Stimulated activated naive B cell treated with anti-CD40 and anti-IgM and Interleukin-4, amounts not matched to agents 10 μg/mL and 1 μg/mL and 100 μg/mL, for 72 hours (primary cell): ENCODE measurements around the gene MARCHF2.
A peak's percentile ranks its signal among the peaks of the same experiment; 100 is the strongest.
"Not testable (repeated sequence)": the region's sequence is repeated elsewhere in the genome, so short reads cannot be mapped to it uniquely, and the experiment has no call there.

ENCODE experiments used
- ATAC-seq, 2 donors: fragments of 150-1000 bp; cut with Tn5 transposase; replicated peaks; 2 replicates each; pipeline ENCODE4 v1.10.0; 2021; ENCODE audit warnings: moderate library complexity in 1 of 2
- DNase-seq: peaks from one replicate; pipeline ENCODE4 v3.0.0; 2021
- H3K27ac Mint-ChIP-seq: one replicate; pipeline ENCODE4 v1.8.0; 2022; ENCODE audit warnings: mild to moderate bottlenecking, mixed read lengths
- H3K27me3 Mint-ChIP-seq, 2 donors: one replicate each; pipeline ENCODE4 v1.8.0; 2022; ENCODE audit warnings: mixed read lengths in 2 of 2
- H3K36me3 Mint-ChIP-seq, 2 donors: one replicate each; pipeline ENCODE4 v1.8.0; 2022; ENCODE audit warnings: mixed read lengths in 2 of 2, mild to moderate bottlenecking in 1 of 2
- H3K4me1 Mint-ChIP-seq, 2 donors: one replicate each; pipeline ENCODE4 v1.8.0; 2022; ENCODE audit warnings: mixed read lengths in 2 of 2, mild to moderate bottlenecking in 1 of 2
- H3K4me3 Mint-ChIP-seq, 2 donors: one replicate each; pipeline ENCODE4 v1.8.0; 2022; ENCODE audit warnings: mild to moderate bottlenecking in 2 of 2, mixed read lengths in 2 of 2, moderate library complexity in 1 of 2
- H3K9me3 Mint-ChIP-seq, 2 donors: one replicate each; pipeline ENCODE4 v1.8.0; 2022; ENCODE audit warnings: mixed read lengths in 2 of 2, mild to moderate bottlenecking in 1 of 2

Gene MARCHF2

GRCh38 chr19:8412783-8413628, at the start of gene MARCHF2:
MARCHF2 (plus strand) TSS chr19:8413305; CDS start chr19:8421841, 8,536 bp downstream.
- Mint-ChIP-seq H3K27ac (no peak within 1 kb of the TSS), H3K4me3 (peak within 1 kb of the TSS; percentile 59 to 79), H3K36me3 (no peaks in the 10 kb centered on the region), H3K9me3 (no peaks in the 10 kb centered on the region), H3K4me1 (peaks cover 3 to 9% of the 10 kb centered on the region in 2 donors), H3K27me3 (no peaks in the 10 kb centered on the region)
- DNase-seq, result peak; percentile 95
- ATAC-seq, result peak; percentile 100

GRCh38 chr19:8363803-8364771, 49.0 kb upstream of the MARCHF2 start, which contains the start of gene ANGPTL4:
ANGPTL4 (plus strand) TSS chr19:8364155; CDS start chr19:8364322, 167 bp downstream.
- H3K27ac Mint-ChIP-seq, result peak within 1 kb of the TSS; percentile 47
- peaks cover 16 to 26% of the 10 kb centered on the region in 2 donors for H3K4me1 Mint-ChIP-seq
- peak within 1 kb of the TSS; percentile 76 to 80 for H3K4me3 Mint-ChIP-seq
- ATAC-seq (peak; percentile 75 to 76), DNase-seq (no peak)
- no peaks in the 10 kb centered on the region for H3K9me3 Mint-ChIP-seq
- H3K36me3 Mint-ChIP-seq, result peaks cover 0 to 7% of the 10 kb centered on the region in 2 donors
- H3K27me3 Mint-ChIP-seq, result peaks cover 44 to 67% of the 10 kb centered on the region in 2 donors

- Mint-ChIP-seq H3K27me3 (peaks cover 44 to 67% of the 10 kb centered on the region in 2 donors), H3K27ac (no peak overlapping the region), H3K4me3 (no peak overlapping the region), H3K36me3 (peaks cover 0 to 7% of the 10 kb centered on the region in 2 donors), H3K9me3 (no peaks in the 10 kb centered on the region), H3K4me1 (peaks cover 19 to 26% of the 10 kb centered on the region in 2 donors)
- no peak for DNase-seq
- ATAC-seq, result no peak
These were observed 47.0 kb upstream of the MARCHF2 start for GRCh38 chr19:8366121-8366581.

GRCh38 chr19:8366961-8367326, 46.2 kb upstream of the MARCHF2 start:
- H3K36me3 Mint-ChIP-seq, result peaks cover 0 to 7% of the 10 kb centered on the region in 2 donors
- peaks cover 40 to 61% of the 10 kb centered on the region in 2 donors for H3K27me3 Mint-ChIP-seq
- H3K4me1 Mint-ChIP-seq, result peaks cover 19 to 26% of the 10 kb centered on the region in 2 donors
- ATAC-seq (no peak), DNase-seq (no peak)
- no peak overlapping the region for H3K4me3 Mint-ChIP-seq
- H3K9me3 Mint-ChIP-seq, result no peaks in the 10 kb centered on the region
- no peak overlapping the region for H3K27ac Mint-ChIP-seq

- DNase-seq, result no peak
- Mint-ChIP-seq H3K4me3 (no peak overlapping the region), H3K9me3 (no peaks in the 10 kb centered on the region)
These were observed 45.6 kb upstream of the MARCHF2 start for GRCh38 chr19:8367327-8368001.

GRCh38 chr19:8370176-8371010, 42.7 kb upstream of the MARCHF2 start:
- no peaks in the 10 kb centered on the region for H3K9me3 Mint-ChIP-seq
- DNase-seq (no peak), ATAC-seq (no peak)
- H3K36me3 Mint-ChIP-seq, result peaks cover 0 to 11% of the 10 kb centered on the region in 2 donors
- H3K4me1 Mint-ChIP-seq, result peaks cover 10 to 11% of the 10 kb centered on the region in 2 donors
- no peak overlapping the region for H3K4me3 Mint-ChIP-seq
- H3K27me3 Mint-ChIP-seq, result peaks cover 27 to 37% of the 10 kb centered on the region in 2 donors
- H3K27ac Mint-ChIP-seq, result no peak overlapping the region

More at GRCh38 chr19:8367327-8368001, 45.6 kb upstream of the MARCHF2 start:
- peaks cover 40 to 56% of the 10 kb centered on the region in 2 donors for H3K27me3 Mint-ChIP-seq
- ATAC-seq, result no peak
- H3K36me3 Mint-ChIP-seq, result peaks cover 0 to 7% of the 10 kb centered on the region in 2 donors
- no peak overlapping the region for H3K27ac Mint-ChIP-seq
- peaks cover 19 to 26% of the 10 kb centered on the region in 2 donors for H3K4me1 Mint-ChIP-seq

- no peaks in the 10 kb centered on the region for H3K9me3 Mint-ChIP-seq
- H3K27me3 Mint-ChIP-seq, result peaks cover 20 to 29% of the 10 kb centered on the region in 2 donors
- no peak for DNase-seq
- no peak overlapping the region for H3K27ac Mint-ChIP-seq
- H3K4me1 Mint-ChIP-seq, result peaks cover 10 to 11% of the 10 kb centered on the region in 2 donors
- ATAC-seq, result no peak
- H3K36me3 Mint-ChIP-seq, result peaks cover 0 to 14% of the 10 kb centered on the region in 2 donors
- H3K4me3 Mint-ChIP-seq, result no peak overlapping the region
These were observed 41.9 kb upstream of the MARCHF2 start for GRCh38 chr19:8371011-8371804.

- H3K9me3 Mint-ChIP-seq, result no peaks in the 10 kb centered on the region
- H3K36me3 Mint-ChIP-seq, result peaks cover 14 to 21% of the 10 kb centered on the region in 2 donors
- H3K4me1 Mint-ChIP-seq, result peaks cover 0 to 3% of the 10 kb centered on the region in 2 donors
- H3K4me3 Mint-ChIP-seq, result no peak overlapping the region
- ATAC-seq, result no peak
- no peak for DNase-seq
- no peaks in the 10 kb centered on the region for H3K27me3 Mint-ChIP-seq
- no peak overlapping the region for H3K27ac Mint-ChIP-seq
These were observed 39.0 kb upstream of the MARCHF2 start for GRCh38 chr19:8373867-8374813.

- H3K36me3 Mint-ChIP-seq, result peaks cover 21 to 35% of the 10 kb centered on the region in 2 donors
- not testable (repeated sequence) for H3K27me3 Mint-ChIP-seq, H3K4me3 Mint-ChIP-seq, ATAC-seq, H3K9me3 Mint-ChIP-seq, H3K4me1 Mint-ChIP-seq, H3K27ac Mint-ChIP-seq, DNase-seq
These were observed 37.3 kb upstream of the MARCHF2 start for GRCh38 chr19:8375766-8376165.

- H3K4me1 Mint-ChIP-seq, H3K27ac Mint-ChIP-seq, H3K27me3 Mint-ChIP-seq, DNase-seq, H3K4me3 Mint-ChIP-seq, ATAC-seq, H3K9me3 Mint-ChIP-seq: not testable (repeated sequence)
- peaks cover 21 to 36% of the 10 kb centered on the region in 2 donors for H3K36me3 Mint-ChIP-seq
These were observed 36.6 kb upstream of the MARCHF2 start for GRCh38 chr19:8376373-8376974.

- no peak for ATAC-seq
These were observed 35.5 kb upstream of the MARCHF2 start for GRCh38 chr19:8377598-8377997.

More at GRCh38 chr19:8377598-8377997, 35.5 kb upstream of the MARCHF2 start:
- DNase-seq, result no peak
- Mint-ChIP-seq H3K4me1 (no peaks in the 10 kb centered on the region), H3K9me3 (peaks cover 3 to 4% of the 10 kb centered on the region in 2 donors), H3K4me3 (no peak overlapping the region), H3K27me3 (no peaks in the 10 kb centered on the region), H3K36me3 (peaks cover 21 to 36% of the 10 kb centered on the region in 2 donors), H3K27ac (no peak overlapping the region)
